Right forelimb (tissue), 1 donor: Measurements from ENCODE around the gene SORT1.
"Not testable (repeated sequence)": the region's sequence is repeated elsewhere in the genome, so short reads cannot be mapped to it uniquely, and the experiment has no call there.

ENCODE experiments used
- DNase-seq: peaks from one replicate; pipeline ENCODE4 v3.0.0-alpha.2; 2018

Gene SORT1

DNA sequence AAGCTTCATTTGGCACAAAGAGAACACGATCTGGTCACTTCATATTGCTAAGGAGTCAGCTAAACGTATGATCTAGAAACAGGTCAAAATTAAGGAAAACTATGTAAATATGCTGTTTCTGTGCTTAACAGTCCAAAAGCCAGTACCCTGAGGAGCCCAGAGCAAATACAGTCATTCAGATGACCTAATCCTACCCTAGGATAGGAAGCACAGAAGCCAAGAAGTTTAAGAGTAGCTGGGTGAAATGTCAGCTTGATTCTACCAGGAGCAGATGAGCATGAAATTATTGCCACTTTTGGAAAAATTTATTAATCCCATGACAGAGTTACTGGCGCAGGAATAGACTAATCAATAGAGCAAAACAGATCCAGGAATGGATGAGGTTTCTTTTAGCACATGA lies 18.3 kb downstream of the SORT1 start:
- no peak for DNase-seq

DNA sequence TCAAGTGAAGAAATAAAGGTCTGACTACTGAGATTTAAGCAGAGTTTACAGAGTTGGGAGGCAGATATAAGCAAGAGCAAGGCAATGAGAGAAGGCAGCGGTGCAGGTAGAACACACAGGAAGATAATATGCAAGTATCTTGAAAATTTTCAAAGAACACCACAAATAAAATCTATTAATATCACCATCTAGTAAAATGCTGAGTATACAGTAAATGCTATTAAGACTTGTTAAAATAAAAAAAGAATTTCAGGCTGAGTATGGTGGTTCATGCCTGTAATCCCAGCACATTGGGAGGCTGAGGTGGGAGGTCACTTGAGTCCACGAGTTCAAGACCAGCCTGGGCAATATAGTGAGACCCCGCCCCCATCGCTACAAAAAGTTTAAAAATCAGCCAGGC lies 20.0 kb downstream of the SORT1 start:
- DNase-seq = no peak

DNA sequence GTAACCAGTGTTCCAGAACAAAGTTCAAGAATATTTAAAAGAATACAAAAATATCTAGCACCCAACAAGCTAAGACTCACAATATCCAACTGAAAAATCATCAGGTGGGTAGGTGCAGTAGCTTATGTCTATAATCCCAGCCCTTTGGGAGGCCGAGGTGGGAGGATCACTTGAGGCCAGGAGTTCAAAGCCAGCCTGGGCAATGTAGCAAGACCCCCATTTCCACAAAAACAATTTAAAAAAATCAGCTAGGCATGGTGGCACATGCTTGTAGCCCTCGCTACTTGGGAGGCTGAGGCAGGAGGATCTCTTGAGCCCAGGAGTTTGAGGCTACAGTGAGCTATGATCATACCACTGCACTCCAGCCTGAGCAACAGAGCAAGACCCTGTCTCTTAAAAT lies 24.0 kb downstream of the SORT1 start:
- not testable (repeated sequence) for DNase-seq

- no peak for DNase-seq
Measured at GRCh38 chr1:109373126-109373525, 24.6 kb downstream of the SORT1 start.

GRCh38 chr1:109372281-109372680 lies 25.4 kb downstream of the SORT1 start:
- no peak for DNase-seq

DNA sequence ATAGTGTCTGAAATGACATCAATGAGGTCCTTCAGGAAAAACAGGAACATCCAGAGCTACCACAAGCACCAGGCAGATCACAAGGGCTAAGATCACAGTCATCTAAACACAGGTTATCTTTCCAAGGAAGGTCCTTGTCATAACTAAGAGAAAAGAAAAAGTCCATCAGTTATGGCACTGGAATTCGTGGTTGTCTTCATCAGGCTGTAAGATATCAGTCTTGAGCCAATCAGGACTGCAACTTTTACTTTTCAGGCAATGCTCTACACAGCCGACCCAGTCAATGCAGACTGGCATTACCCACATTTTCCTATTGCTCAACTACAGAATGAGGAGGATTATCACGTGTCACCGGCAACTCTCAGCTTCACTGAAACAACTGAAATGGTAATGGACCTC lies 26.4 kb downstream of the SORT1 start:
- no peak for DNase-seq

- DNase-seq = no peak
Measured at GRCh38 chr1:109370712-109371340, 26.9 kb downstream of the SORT1 start.

GRCh38 chr1:109369167-109369746 lies 28.5 kb downstream of the SORT1 start:
- DNase-seq = no peak

DNA sequence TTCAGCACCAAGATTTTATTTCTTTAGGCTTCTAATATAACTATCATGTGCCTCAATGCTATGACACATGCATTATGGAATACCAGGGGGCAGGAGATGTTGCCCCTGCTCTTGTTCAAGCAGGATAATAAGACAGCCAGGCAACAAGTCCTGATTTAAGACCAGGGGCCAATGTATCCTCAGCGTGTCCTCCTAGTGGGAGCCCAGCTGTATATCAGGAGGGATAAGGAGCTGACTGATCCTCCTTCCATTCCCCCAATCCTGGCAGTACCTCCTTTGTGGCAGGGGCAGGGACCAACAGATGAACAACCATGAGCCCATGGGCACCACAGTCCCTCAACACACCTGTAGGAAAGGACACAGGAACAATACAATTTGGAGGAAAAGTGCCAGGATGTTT lies 29.3 kb downstream of the SORT1 start:
- no peak for DNase-seq

GRCh38 chr1:109367626-109368025 lies 30.1 kb downstream of the SORT1 start:
- no peak for DNase-seq

- no peak for DNase-seq
Measured at GRCh38 chr1:109365642-109366204, 32.0 kb downstream of the SORT1 start.

DNA sequence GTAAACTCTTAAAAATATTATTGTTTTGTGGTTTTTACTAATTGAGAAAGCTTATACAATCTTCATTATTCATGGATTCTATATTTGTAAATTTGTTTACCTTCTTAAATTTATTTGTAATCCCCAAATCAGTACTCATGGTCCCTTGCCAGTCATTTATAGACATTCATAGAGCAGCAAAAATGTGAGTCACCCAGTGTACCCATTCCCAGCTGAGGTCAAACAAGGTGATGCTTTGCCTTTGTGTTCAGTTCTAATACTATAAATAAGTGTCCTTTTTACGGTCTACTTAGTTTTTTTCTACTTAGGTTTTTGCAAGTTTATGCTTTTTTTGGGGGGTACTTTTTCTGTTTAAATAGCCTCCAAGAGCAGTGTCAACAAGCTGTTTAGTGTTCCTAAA lies 36.1 kb downstream of the SORT1 start:
- no peak for DNase-seq

GRCh38 chr1:109361069-109361468 lies 36.6 kb downstream of the SORT1 start:
- no peak for DNase-seq

GRCh38 chr1:109357616-109358015 lies 40.1 kb downstream of the SORT1 start:
- no peak for DNase-seq

- DNase-seq = no peak
Measured at GRCh38 chr1:109356915-109357314, 40.8 kb downstream of the SORT1 start.

DNA sequence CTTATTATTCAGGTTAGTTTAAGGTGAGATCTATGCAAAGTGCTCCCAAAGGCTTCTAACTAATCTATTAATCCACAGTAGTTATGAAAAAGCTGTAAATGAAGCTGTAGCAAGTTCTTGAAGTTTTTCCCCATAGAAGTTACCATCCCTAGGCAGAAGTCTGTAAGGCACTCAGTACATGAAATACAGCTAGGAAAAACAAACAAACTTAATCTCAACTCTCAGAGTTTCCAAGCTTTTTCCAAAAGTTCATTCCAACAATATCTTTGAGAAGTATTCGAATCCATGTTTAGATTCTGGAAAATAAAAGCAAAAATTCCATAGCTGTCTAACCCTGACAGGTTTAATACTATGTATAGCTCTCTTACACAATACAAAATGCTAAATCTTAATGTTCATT lies 41.2 kb downstream of the SORT1 start:
- DNase-seq = no peak

DNA sequence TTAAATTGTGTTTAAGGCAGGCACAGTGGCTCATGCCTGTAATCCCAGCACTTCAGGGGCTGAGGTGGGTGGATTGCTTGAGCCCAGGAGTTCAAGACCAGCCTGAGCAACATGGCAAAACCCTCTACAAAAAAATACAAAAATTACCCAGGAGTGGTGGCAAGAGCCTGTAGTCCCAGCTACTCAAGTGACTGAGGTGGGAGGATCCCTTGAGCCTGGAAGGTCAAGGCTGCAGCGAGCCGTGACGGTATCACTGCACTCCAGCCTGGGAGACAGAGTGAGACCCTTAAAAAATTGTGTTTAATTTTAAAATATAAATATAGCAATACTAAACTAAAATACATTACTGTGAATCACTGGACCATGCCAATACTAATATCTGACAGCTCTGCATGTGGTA lies 42.8 kb downstream of the SORT1 start:
- DNase-seq = no peak

DNA sequence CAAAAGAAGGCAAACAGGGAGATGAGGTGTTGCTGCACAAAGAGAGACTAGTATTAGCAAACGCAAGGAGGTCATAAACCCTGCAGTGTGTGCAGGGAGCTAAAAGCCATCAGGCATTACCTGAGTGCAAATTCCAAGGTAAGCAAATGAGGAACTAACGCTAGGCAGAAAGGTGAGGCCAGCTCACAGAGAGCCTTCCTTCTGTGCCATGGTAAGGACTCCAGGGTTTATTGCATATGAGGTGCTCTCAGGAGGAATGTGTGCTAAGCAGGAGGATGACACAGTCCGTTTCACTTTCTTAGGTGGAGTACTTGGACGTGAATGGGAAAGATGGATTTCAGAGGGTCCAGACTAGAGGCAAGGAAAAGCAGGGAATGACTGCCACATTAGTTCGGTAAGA lies 46.3 kb downstream of the SORT1 start:
- no peak for DNase-seq

DNA sequence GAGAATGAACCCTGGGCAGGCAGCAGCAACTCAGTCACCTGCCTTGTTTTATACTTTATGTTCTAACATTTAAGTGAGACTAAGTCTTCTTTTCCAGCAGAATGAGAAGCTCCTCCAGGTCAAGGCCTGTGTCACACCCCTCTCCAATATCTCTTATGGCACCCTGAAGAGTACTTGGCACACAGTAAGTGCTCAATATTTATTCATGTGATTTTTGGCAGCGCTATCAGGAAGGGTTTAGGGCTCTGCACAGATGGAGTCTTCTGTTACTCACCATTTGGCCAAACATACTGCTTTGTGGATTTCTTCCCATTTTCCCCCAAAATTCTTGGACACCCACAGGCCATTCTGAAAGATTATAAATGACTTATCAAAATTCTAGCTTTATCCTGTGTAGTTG lies 47.1 kb downstream of the SORT1 start:
- DNase-seq = no peak

DNA sequence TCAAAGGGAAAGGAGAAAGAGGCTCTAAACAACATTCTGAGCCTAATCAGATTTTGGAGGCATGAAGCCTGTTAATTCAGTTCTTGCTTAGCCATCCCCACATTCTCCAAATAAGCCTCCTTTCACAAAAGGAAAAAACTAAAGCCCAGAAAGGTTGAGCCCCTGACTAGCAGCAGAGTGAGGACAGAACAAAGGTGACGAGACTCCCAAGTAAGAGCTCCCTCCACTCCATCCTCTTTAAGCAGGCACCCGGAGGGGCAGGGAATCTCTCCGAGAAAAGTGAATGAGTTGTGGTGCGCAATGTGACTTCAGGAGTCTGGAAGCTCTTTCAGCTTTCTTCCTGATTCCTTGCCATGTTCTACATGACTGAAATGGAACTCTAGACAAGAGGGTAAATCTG lies 47.5 kb downstream of the SORT1 start:
- no peak for DNase-seq

DNA sequence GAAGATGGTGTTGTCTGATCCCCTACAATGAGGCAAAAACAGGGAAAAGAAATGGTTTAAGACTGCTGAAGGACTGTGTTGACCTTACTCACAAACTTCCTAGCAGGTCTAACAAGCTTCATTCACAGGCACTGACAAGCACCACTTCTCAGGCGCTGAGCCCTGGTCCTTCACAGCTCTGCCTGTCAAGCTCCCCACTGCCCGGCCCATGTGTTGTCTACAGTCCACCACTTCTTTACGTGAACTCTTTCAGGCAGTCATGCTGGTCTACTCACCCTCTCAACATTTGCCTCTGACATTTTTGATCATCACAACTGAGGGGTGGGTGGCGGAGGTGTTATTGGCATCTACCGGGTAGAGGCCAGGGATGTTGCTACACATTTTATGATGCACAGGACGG lies 50.2 kb downstream of the SORT1 start:
- no peak for DNase-seq

DNA sequence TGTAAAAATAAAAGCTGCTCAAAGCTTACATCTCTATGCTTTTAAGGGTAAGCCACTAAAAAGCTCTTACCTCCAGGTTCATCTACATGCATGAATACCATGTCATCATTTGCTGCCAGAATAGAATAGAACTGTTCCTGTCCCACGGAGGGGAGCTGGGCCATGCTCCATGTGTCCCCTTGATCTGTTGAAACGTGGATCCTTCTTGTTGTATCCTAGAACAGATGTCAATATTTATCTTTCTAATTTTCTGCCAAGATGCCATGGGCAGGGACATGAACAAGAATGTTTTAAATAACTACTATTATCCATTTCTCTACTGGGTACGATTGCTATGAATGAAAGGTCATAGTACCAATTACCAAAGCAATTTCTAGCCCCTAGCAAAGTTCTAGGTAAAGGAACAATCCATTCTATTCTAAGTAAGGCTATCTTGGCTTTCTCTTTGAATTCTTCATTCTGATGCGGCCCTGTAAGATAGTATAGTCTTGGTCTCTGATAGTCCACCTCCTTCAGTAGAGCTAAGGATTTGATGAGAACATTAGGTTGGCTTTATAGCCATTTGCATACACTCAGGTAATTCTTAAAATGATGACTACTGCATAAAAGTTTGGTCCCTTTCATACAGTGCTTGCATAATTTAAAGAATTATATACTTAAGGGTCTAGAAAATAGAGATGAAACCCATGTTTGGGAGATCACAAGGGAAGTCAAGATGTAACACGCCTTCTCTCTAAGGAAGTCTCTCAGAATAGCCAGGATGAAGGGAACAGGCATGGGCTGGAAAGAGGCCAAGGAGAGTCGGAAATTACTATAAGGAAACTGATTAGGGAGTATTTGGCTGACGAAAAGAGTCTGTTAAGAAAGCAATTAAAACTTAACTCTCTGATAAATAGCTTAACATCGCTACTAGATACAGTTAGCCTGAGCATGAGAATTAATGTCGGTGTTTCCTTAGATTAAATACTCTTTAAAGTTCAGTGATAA lies 55.5 kb downstream of the SORT1 start:
- no peak for DNase-seq

GRCh38 chr1:109338608-109339007 lies 59.1 kb downstream of the SORT1 start:
- no peak for DNase-seq

- DNase-seq = no peak
Measured at GRCh38 chr1:109338091-109338490, 59.6 kb downstream of the SORT1 start.
